HG03097 (cell line): ENCODE measurements around the gene MNAT1.
A peak's percentile ranks its signal among the peaks of the same experiment; 100 is the strongest.
"Not testable (repeated sequence)": the region's sequence is repeated elsewhere in the genome, so short reads cannot be mapped to it uniquely, and the experiment has no call there.

Experiments used
- ATAC-seq: cut with Tn5 transposase; IDR thresholded peaks from one replicate; pipeline ENCODE4 v1.9.1; 2021; ENCODE audit not compliant: unreplicated experiment, low FRiP score

MNAT1 gene

GRCh38 chr14:60800409-60800808, 65.8 kb downstream of the MNAT1 start:
- no peak for ATAC-seq

GRCh38 chr14:60803871-60804270, 69.3 kb downstream of the MNAT1 start:
- no peak for ATAC-seq

DNA sequence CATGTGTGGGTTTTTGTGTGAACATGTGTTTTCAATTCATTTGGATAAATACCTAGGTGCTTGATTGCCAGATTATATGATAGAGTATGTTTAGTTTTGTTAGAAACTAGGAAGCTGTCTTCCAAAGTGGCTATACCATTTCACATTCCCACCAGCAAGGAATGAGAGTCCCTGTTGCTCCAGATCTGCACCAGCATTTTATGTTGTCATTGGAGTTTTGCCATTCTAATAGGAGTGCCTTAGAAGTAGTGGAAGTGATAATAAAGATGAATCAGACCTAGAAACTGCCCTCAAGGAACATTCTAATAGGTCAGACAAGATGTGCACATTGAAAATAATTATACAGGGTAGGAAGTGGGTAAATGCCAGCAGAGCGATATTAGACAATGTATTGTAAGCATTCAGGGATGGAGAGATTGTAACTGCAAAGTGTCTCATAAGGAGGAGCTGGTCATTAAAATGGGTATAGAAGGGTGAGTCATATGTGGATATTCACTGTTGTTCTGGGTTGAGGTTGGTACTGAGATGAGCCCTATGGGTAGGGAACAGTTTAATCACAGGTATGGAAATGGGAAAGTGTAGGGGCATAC, 71.4 kb downstream of the MNAT1 start:
- ATAC-seq, result no peak

DNA sequence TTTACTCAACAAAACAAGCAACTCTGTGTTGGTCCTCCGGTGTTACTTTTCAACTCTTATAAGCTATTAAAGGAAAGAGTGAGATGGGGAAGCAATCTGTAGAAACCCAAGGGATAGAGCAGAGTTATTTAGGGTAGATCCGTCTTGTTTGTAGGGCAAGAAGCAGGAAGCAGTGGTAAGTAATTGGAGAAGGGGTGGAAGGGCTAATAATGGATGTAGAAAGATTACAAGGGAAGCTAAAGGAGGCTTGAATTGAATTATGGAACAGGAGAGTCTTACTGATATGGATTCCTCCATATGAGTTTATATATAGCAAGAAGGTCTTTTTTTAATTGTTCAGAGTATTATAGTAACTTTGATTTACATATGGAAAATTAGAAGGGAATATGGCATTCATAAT, 72.7 kb downstream of the MNAT1 start:
- ATAC-seq, result no peak

- ATAC-seq, result no peak
These were observed 73.4 kb downstream of the MNAT1 start for GRCh38 chr14:60807971-60808370.

GRCh38 chr14:60812987-60813386, 78.4 kb downstream of the MNAT1 start:
- no peak for ATAC-seq

DNA sequence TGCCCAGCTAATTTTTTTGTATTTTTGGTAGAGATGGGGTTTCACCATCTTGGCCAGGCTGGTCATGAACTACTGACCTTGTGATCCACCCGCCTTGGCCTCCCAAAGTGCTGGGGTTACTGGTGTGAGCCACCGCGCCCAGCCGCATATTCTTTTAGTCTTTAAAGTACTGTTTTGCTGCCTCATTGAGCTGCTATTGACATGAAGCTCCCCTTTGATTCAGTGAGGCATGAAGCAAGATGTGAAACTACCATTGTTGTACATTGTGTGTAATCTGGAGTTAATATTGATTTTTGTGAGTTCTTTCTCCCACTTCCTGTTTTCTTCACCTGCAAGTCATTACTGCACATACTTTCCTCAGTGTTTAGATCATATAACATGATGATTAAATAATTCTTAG, 80.8 kb downstream of the MNAT1 start:
- peak; percentile 94 for ATAC-seq

DNA sequence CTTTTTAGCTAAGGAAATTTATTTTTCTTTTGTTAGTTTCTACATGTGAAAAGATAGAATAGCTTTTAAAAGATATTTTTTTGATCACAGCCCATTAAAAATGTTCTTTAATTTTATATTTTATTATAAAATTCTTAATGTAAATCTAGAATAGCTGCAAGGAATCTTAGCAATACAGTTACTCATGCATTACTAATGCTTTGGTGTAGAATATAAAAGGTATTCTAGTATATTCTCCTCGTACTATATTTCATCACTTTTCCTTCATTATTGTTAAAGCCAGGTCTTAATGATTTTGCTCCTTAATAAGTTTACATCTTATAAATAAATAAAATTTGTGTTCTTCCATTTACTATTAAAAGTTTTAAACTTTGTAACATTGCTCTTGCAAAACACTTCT, 82.6 kb downstream of the MNAT1 start:
- ATAC-seq, result no peak

DNA sequence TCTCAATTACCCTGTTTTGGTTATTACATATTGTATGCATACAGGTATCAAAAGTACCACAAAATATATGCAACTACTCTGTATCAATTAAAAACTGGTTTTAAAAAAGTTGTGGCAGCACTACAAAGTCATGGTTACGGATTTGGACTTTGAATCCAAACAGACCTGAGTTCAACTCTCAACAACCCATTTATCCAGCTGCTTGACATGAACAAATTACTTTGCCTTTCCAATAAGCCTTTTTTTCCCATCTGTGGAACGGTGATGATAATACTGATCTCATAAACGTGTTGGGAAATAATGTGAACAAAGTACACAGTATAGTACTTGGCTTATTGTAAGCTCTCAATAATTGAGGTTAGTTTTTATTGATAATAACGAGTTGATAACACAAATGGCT, 85.0 kb downstream of the MNAT1 start:
- no peak for ATAC-seq

- no peak for ATAC-seq
These were observed 104.0 kb downstream of the MNAT1 start for GRCh38 chr14:60838601-60839000.

DNA sequence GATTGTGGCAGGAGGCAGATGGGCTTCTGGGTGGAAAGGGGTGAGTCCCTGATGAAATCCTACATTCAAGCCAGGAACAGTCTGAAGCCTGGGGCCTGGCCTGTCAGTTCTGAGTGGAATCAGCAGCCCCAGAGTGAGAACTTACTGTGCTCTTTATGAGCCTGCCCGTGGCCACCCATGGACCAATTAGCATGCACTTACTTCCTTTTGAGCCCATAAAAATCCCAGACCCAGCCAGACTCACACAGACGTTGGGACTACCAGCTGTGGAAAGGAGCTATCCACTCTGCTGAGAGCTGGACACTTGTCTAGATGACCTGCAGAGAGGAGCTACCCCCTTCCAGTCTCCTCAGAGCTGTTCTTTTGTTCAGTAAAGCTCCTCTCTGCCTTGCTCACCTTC, 104.5 kb downstream of the MNAT1 start:
- no peak for ATAC-seq

GRCh38 chr14:60839657-60840056, 105.1 kb downstream of the MNAT1 start:
- ATAC-seq, result no peak

- ATAC-seq, result no peak
These were observed 105.8 kb downstream of the MNAT1 start for GRCh38 chr14:60840313-60840712.

- ATAC-seq, result peak; percentile 83
These were observed 111.0 kb downstream of the MNAT1 start for GRCh38 chr14:60845523-60845922.

DNA sequence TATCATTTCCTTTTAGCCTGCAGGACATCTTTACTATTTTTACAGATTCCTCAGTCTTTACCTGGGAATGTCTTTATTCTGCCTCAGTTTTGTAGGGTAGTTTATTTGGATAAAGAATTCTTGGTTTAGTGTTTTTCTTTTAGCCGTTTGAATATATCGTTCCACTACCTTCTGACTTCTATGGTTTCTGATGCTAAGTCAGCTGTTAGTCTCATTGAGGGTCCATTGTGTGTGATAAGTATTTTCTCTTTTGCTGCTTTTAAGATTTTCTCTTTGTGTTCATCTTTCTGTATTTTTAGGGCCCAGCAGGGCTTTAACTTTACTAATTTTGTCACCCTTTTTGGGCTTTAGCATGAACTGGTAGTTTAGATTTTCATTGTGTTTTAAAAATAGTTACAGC, 113.5 kb downstream of the MNAT1 start:
- no peak for ATAC-seq

GRCh38 chr14:60851692-60852091, 117.1 kb downstream of the MNAT1 start:
- not testable (repeated sequence) for ATAC-seq

DNA sequence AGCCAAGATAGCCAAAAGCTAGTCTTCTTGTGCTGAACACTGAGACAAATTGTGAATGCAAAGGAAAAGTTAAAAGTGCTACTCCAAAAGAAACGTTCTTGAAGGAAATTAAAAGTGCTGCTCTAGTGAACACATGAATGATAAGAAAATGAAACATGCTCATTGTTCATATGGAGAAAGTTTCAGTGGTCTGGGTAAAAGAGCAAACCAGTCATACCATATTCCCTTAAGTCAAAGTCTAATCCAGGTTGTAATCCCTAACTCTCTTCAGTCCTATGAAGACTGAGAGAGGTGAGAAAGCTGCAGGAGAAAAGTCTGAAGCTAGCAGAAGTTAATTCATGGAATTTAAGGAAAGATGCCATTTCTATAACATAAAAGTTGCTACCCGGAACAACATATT, 121.5 kb downstream of the MNAT1 start:
- ATAC-seq, result no peak

DNA sequence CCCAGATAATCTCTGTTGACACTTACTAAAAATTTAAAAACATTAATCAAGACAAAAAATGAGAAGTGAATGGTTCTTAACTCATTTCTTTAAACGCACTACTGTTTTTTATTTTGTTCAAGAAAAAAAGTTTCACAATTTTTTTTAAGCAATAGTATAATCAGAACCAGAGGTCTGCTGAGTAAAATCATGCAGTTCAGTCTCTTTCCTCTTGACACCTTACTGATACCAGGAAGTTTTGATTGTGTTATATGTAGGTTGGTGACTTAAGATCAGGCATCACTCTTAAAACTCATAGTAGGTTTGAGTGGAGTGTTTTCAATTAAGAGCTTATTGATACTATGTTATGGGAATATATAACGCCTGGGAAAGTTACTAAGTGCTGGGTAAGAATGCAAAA, 125.0 kb downstream of the MNAT1 start:
- ATAC-seq, result no peak

DNA sequence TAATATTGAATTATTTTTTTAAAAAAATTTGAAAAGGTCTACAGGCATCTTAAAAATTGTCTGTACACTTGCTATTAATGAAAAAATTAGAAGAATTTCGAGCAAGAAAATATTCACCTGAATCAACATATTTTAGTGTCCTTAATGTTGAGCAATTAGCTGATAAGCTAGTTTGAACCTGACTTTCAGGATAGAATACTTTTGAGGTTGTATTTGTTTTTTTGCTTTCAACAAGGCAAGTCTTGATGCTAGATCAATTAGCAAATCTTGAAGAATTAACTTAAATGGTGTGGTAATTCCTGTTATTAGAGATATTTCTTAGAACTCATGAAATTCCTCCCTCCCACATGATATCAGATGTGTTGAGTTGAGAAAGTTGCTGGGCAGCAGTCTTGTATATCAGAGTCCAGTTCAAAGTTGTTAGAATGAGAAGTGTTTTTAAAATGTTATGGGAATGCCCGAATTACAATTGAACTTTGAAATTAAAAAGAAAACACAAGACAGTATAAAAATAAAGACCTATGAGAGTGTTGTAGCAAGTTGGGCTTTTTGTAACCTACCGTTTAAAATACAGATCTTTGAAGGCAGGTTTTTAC, 127.1 kb downstream of the MNAT1 start:
- no peak for ATAC-seq

GRCh38 chr14:60862283-60862682, 127.7 kb downstream of the MNAT1 start:
- ATAC-seq, result no peak

GRCh38 chr14:60863249-60863648, 128.7 kb downstream of the MNAT1 start:
- no peak for ATAC-seq

DNA sequence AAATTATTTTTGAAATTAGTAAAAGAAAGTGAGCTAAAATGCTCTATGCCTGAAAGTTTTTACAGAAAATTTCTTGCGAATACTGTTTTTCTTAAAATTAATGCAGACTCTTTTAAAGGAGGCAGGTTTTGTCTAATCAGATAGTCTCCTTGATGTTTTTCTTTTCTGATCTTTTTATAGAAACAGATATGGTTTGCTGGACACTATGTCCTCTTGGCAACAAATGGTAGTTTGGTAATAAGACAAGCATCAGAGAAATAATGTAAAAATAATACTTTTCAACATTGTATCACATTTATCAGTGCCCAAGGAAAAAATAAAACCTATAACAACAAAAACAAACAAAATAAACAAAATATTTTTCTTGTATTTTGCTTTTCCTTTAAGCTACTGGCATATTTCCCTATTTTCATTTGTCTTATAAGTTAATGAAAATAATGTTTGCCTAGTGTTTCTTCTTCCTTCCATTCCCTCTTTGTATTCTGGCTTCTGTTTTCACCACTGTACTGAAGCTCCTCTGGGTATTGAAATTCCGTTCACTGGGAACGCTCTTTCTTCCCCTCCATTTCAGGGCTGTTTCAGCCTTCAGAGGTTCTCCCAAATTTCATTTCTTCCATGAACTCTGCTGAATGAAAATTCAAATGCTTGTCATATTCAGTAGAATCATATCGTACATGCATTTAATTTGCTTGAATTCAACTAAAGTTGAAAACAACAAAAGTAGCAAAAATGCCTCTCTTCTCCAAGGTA, 131.0 kb downstream of the MNAT1 start:
- ATAC-seq, result no peak
